ENCODE data around the gene SMC4. TPM values are rescaled to one million over a fixed set of nuclear protein-coding genes. Genes with fewer than 3 reads are reported as not detected.

SMC4 gene
- total and polyA plus RNA-seq, 10 of the 15 experiments (the other 5 are each of a cell fraction or from before 2014, with no cell fraction given), result 75.6 to 288 (median 136) TPM

GRCh38 chr3:160472344-160472743 lies 72.9 kb downstream of the SMC4 start:
- TF ChIP-seq STAT1 (conservative IDR thresholded peaks at IDR 0.05) (no peak), RUNX3 (IDR thresholded peaks at IDR 0.05; ENCODE audit: low read length) (peak; percentile 73)
- Histone ChIP-seq H3K27ac (ENCODE audit: control insufficient read depth, insufficient read depth) (no peak overlapping the region), H3K4me3 (no peak overlapping the region), H3K4me1 (ENCODE audit: control insufficient read depth, insufficient read depth, low read length) (no peaks in the 10 kb centered on the region; the same call in 1 of the 2 replicates), H3K36me3 (ENCODE audit: control insufficient read depth in 2 of 2, insufficient read depth in 2 of 2, low read length in 1 of 2) (no peaks in the 10 kb centered on the region), H3K79me2 (ENCODE audit: control insufficient read depth, insufficient read depth, low read length) (no peaks in the 10 kb centered on the region), H2AFZ (ENCODE audit: control insufficient read depth, low read depth, low read length) (no peak overlapping the region), H4K20me1 (ENCODE audit: control insufficient read depth, insufficient read depth) (no peaks in the 10 kb centered on the region), H3K27me3 (replicated peaks in 1 of 2; ENCODE audit: control insufficient read depth in 2 of 2, insufficient read depth in 2 of 2, low read length in 1 of 2) (no peaks in the 10 kb centered on the region), H3K9me3 (replicated peaks; ENCODE audit: control insufficient read depth, insufficient read depth, low read length) (peaks cover 11% of the 10 kb centered on the region), H3K4me2 (ENCODE audit: control insufficient read depth, insufficient read depth) (no peak overlapping the region), H3K9ac (ENCODE audit: control insufficient read depth, insufficient read depth, low read length) (no peak overlapping the region)
- BruUV-seq (replicated peaks), result no TSS peak
- DNase-seq (ENCODE audit: low read depth, low spot score) (no peak), ATAC-seq (peak; percentile 88), FAIRE-seq (no peak)
- in situ Hi-C loops (cut with MboI), result no loop called here
- intact Hi-C loops (cut with micrococcal nuclease; ENCODE audit: unreplicated experiment), result no loop called here
- ChIA-PET RAD21 (ENCODE audit: unreplicated experiment) (no interaction called here), POLR2A (no interaction called here), CTCF (no interaction called here), SMC1A (ENCODE audit: uncharacterized antibody, unreplicated experiment) (interaction anchor here (0.7 to 1.2 kb wide), 2 partner anchors 10 to 78 kb away, joined by 3 read pairs; no protein-coding TSS in a partner anchor)
- WGBS (ENCODE audit: insufficient coverage, insufficient replicate concordance, low lambda C conversion rate, missing lambda C conversion rate), result 12% methylated on average over 2 of the region's 2 CpGs

GRCh38 chr3:160473221-160473620 lies 73.8 kb downstream of the SMC4 start:
- Histone ChIP-seq H3K79me2 (ENCODE audit: control insufficient read depth, insufficient read depth, low read length) (no peaks in the 10 kb centered on the region), H3K4me1 (ENCODE audit: control insufficient read depth, insufficient read depth, low read length) (no peaks in the 10 kb centered on the region; the same call in 1 of the 2 replicates), H3K27ac (ENCODE audit: control insufficient read depth, insufficient read depth) (no peak overlapping the region), H3K4me2 (ENCODE audit: control insufficient read depth, insufficient read depth) (no peak overlapping the region), H3K27me3 (replicated peaks in 1 of 2; ENCODE audit: control insufficient read depth in 2 of 2, insufficient read depth in 2 of 2, low read length in 1 of 2) (no peaks in the 10 kb centered on the region), H4K20me1 (ENCODE audit: control insufficient read depth, insufficient read depth) (no peaks in the 10 kb centered on the region), H3K4me3 (no peak overlapping the region), H3K9ac (ENCODE audit: control insufficient read depth, insufficient read depth, low read length) (no peak overlapping the region), H3K9me3 (replicated peaks; ENCODE audit: control insufficient read depth, insufficient read depth, low read length) (peaks cover 11% of the 10 kb centered on the region), H3K36me3 (ENCODE audit: control insufficient read depth in 2 of 2, insufficient read depth in 2 of 2, low read length in 1 of 2) (no peaks in the 10 kb centered on the region), H2AFZ (ENCODE audit: control insufficient read depth, low read depth, low read length) (no peak overlapping the region)
- in situ Hi-C loops (cut with MboI) (no loop called here), intact Hi-C loops (cut with micrococcal nuclease; ENCODE audit: unreplicated experiment) (no loop called here)
- ATAC-seq (no peak), FAIRE-seq (no peak), DNase-seq (ENCODE audit: low read depth, low spot score) (no peak)
- CTCF ChIA-PET, result no interaction called here
- no TSS peak for BruUV-seq (replicated peaks)
- SMC1A ChIA-PET (ENCODE audit: uncharacterized antibody, unreplicated experiment), result interaction anchor here (1.0 to 1.2 kb wide), 2 partner anchors 18 to 79 kb away, joined by 3 to 4 read pairs; no protein-coding TSS in a partner anchor
- no peak for TF ChIP-seq ZBTB4 (CRISPR knock-in tag; IDR thresholded peaks at IDR 0.05)
- TF ChIP-seq BHLHE40 (IDR thresholded peaks at IDR 0.05; ENCODE audit: borderline replicate concordance in 1 of 2, low read depth in 2 of 2, low read length in 1 of 2), result no peak
- TF ChIP-seq TCF3 (IDR thresholded peaks at IDR 0.05; ENCODE audit: borderline replicate concordance, insufficient read depth, low read depth, low read length), result no peak
- no peak for TF ChIP-seq NR2C1 (IDR thresholded peaks at IDR 0.05)
- no peak for TF ChIP-seq RUNX3 (IDR thresholded peaks at IDR 0.05; ENCODE audit: low read length)
- TF ChIP-seq FOS (IDR thresholded peaks at IDR 0.05; ENCODE audit: borderline replicate concordance, extremely low read depth, insufficient read length), result no peak
- WGBS (ENCODE audit: insufficient coverage, insufficient replicate concordance, low lambda C conversion rate, missing lambda C conversion rate), result 0% methylated on average over 1 of the region's 1 CpG
- POLR2A ChIA-PET, result no interaction called here
- RAD21 ChIA-PET (ENCODE audit: unreplicated experiment), result interaction anchor here (1.1 kb wide), 1 partner anchor 15 kb away, joined by 3 read pairs; no protein-coding TSS in a partner anchor

Measured in GM12878 (cell line).